Body of pancreas (tissue), 4 donors: ENCODE results near the gene TBK1. TPM values are rescaled to one million over a fixed set of nuclear protein-coding genes. Genes with fewer than 3 reads are reported as not detected.

Experiments used
- ATAC-seq: fragments of 150-250 bp; one replicate; pipeline ENCODE4 v1.9.1; 2016
- DNase-seq, 4 donors: peaks; one replicate each; pipeline ENCODE4 v3.0.0-alpha.2; 2019
- H3K27ac ChIP-seq, 4 donors: fragments of 200-600 bp; sonication (generic); 1 replicate in 3 of 4; 2 replicates in 1 of 4; pipeline versions ENCODE4 v1.5.1 to v1.6.1; 2016 to 2019; ENCODE audit warnings: mild to moderate bottlenecking in 1 of 4, mixed read lengths in 1 of 4, moderate library complexity in 1 of 4
- H3K27me3 ChIP-seq, 2 donors: fragments of 200-600 bp; sonication (generic); one replicate each; pipeline ENCODE4 v1.6.0; 2016; ENCODE audit warnings: mild to moderate bottlenecking in 1 of 2
- H3K36me3 ChIP-seq, 2 donors: fragments of 200-600 bp; sonication (generic); replicated peaks in 1 of 2; 2 replicates each; pipeline ENCODE4 v1.5.1; 2016; ENCODE audit warnings: low read depth in 2 of 2; ENCODE audit not compliant: insufficient read depth in 1 of 2
- H3K4me1 ChIP-seq: fragments of 200-600 bp; sonication (generic); one replicate; pipeline ENCODE4 v1.6.0; 2016
- H3K4me3 ChIP-seq, 2 donors: fragments of 200-600 bp; sonication (generic); 1 replicate in 1 of 2; 2 replicates in 1 of 2; pipeline ENCODE4 v1.5.1; 2016 to 2019
- H3K9me3 ChIP-seq, 3 donors: fragments of 200-600 bp; sonication (generic); 1 replicate in 2 of 3; 2 replicates in 1 of 3; pipeline ENCODE4 v1.5.1; 2016
- POLR2A ChIP-seq, 3 donors: fragments of 450-650 bp; IDR thresholded peaks; one replicate each; pipeline ENCODE4 v1.6.1; 2016; ENCODE audit warnings: antibody characterized with exemption in 3 of 3, mild to moderate bottlenecking in 2 of 3
- WGBS, 2 donors: methylation state at CpG; one replicate each; pipeline ENCODE4 v1.1.5; 2017; 5-methylcytosine and 5-hydroxymethylcytosine counted together
- intact Hi-C: fragments of 100-400 bp; cut with DNase I; formaldehyde crosslinking; loops from one replicate; pipeline ENCODE4 v1.15.1; 2023
- total RNA-seq, 2 donors: library from RNA; depleted of rRNA; stranded (reverse); fragments of >200 nt; gene quantifications; one replicate each; pipeline ENCODE4 v1.1.0, GENCODE V29; 2016
- TF ChIP-seq, protein P1 (sequence below), 7 experiments: fragments of 450-650 bp in 4 of 7; fragments of 200-600 bp in 3 of 7; sonication (generic) in 3 of 7; IDR thresholded peaks; one replicate each; pipeline ENCODE4 v1.5.1; 2016 to 2019; ENCODE audit warnings: antibody characterized with exemption in 7 of 7

Gene TBK1
- total RNA-seq, 2 donors from 2014 or later = 11.2 to 14.8 TPM

DNA sequence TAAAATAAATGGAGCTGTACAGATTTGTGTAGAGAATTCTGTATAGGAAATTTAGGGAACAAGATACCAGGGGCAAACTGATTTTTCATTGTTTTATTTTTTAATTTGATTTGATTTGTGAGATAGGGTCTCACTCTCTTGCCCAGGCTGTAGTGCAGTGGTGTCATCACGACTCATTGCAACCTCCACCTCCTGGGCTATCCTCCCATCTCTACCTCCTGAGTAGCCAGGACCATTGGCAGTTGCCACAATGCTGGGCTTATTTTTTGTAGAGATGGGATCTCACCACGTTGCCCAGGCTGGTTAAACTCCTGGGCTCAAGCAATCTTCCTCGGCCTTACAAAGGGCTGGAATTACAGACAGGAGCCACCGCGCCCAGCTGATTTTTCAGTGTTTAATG is 18.0 kb upstream of the TBK1 start:
- no peak for TF ChIP-seq POLR2A (IDR thresholded peaks at IDR 0.05)
- TF ChIP-seq, protein P1, sequence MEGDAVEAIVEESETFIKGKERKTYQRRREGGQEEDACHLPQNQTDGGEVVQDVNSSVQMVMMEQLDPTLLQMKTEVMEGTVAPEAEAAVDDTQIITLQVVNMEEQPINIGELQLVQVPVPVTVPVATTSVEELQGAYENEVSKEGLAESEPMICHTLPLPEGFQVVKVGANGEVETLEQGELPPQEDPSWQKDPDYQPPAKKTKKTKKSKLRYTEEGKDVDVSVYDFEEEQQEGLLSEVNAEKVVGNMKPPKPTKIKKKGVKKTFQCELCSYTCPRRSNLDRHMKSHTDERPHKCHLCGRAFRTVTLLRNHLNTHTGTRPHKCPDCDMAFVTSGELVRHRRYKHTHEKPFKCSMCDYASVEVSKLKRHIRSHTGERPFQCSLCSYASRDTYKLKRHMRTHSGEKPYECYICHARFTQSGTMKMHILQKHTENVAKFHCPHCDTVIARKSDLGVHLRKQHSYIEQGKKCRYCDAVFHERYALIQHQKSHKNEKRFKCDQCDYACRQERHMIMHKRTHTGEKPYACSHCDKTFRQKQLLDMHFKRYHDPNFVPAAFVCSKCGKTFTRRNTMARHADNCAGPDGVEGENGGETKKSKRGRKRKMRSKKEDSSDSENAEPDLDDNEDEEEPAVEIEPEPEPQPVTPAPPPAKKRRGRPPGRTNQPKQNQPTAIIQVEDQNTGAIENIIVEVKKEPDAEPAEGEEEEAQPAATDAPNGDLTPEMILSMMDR (IDR thresholded peaks at IDR 0.05) = no peak
- no peaks in the 10 kb centered on the region for H3K9me3 ChIP-seq
- DNase-seq (no peak), ATAC-seq (no peak)
- intact Hi-C loops = no loop called here
- H3K36me3 ChIP-seq = peaks cover 0 to 22% of the 10 kb centered on the region in 2 donors
- no peak overlapping the region for H3K4me3 ChIP-seq
- H3K27me3 ChIP-seq = no peaks in the 10 kb centered on the region
- H3K27ac ChIP-seq = no peak overlapping the region
- 88 to 91% methylated on average over 5 of the region's 5 CpGs for WGBS, 2 donors
- H3K4me1 ChIP-seq = no peaks in the 10 kb centered on the region

DNA sequence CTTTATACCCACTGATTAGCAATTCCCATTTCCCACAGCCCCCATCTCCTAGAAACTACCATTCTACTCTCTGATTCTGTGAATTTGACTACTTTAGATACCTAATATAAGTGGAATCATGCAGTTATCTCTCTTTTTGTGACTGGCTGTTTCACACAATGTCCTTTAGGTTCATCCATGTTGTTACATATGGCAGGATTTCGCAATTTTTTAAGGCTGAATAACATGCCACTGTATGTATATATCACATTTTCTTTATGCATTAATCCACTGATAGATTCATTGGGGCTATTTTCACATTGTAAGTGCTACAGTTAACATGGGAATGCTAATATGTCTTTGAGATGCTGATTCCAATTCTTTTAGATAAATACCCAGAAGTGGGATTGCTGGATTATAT is 11.8 kb upstream of the TBK1 start:
- H3K9me3 ChIP-seq = no peaks in the 10 kb centered on the region
- no peaks in the 10 kb centered on the region for H3K4me1 ChIP-seq
- TF ChIP-seq POLR2A (IDR thresholded peaks at IDR 0.05) = no peak
- TF ChIP-seq, protein P1 (IDR thresholded peaks at IDR 0.05) = no peak
- DNase-seq (no peak), ATAC-seq (no peak)
- intact Hi-C loops = no loop called here
- no peak overlapping the region for H3K4me3 ChIP-seq
- no peaks in the 10 kb centered on the region for H3K27me3 ChIP-seq
- H3K27ac ChIP-seq = no peak overlapping the region
- H3K36me3 ChIP-seq = peaks cover 0 to 16% of the 10 kb centered on the region in 2 donors
- WGBS, 2 donors = 91 to 96% methylated on average over 1 of the region's 1 CpG

DNA sequence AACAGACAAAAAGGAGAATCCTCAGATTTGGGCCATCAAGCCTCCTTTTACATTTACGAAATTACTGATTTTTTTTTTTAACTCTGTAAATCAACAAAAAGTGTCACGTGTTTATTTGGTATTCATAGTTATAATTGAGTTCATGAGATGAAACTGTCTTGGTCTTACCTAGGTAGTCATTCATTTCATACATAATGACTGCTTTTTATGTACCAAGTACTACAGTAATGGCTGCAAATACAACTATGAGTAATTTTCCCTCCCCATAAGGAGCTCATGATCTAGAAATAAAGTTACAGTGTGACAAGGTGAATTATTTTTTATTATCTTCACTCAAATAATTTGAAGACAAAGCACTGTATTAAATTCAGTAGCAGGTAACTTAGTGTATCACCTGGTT is 6.4 kb upstream of the TBK1 start:
- TF ChIP-seq, protein P1 (IDR thresholded peaks at IDR 0.05) = no peak
- no peak for TF ChIP-seq POLR2A (IDR thresholded peaks at IDR 0.05)
- ATAC-seq (no peak), DNase-seq (no peak)
- H3K27me3 ChIP-seq = no peaks in the 10 kb centered on the region
- intact Hi-C loops = no loop called here
- 84 to 91% methylated on average over 2 of the region's 2 CpGs for WGBS, 2 donors
- no peak overlapping the region for H3K4me3 ChIP-seq
- no peak overlapping the region for H3K27ac ChIP-seq
- no peaks in the 10 kb centered on the region for H3K4me1 ChIP-seq
- peaks cover 0 to 28% of the 10 kb centered on the region in 2 donors for H3K36me3 ChIP-seq
- no peaks in the 10 kb centered on the region for H3K9me3 ChIP-seq

DNA sequence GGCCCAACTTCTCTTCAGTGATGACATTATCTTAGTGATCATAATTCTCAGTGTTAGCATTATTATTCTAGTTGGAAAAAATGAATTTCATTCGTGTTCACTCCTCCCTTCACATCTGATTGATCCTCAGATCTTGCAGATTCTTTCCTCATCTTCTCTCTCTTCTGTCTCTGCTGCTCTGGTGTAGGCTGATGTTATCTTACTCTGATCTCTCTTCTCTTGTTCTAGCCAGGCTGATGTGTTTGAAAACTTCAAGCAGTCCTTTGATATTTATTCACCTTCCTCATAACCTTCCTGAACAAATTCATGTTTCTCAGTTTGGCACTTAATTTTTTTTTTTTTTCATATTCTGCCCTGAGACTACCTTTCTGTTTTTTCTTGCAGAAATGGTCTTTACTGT is 5.6 kb upstream of the TBK1 start:
- 54 to 87% methylated on average over 1 of the region's 1 CpG for WGBS, 2 donors
- no peak overlapping the region for H3K4me3 ChIP-seq
- no peak for DNase-seq
- H3K4me1 ChIP-seq = peaks cover 7% of the 10 kb centered on the region
- H3K9me3 ChIP-seq = no peaks in the 10 kb centered on the region
- ATAC-seq = no peak
- no peak overlapping the region for H3K27ac ChIP-seq
- H3K36me3 ChIP-seq = peaks cover 0 to 28% of the 10 kb centered on the region in 2 donors
- H3K27me3 ChIP-seq = no peaks in the 10 kb centered on the region
- TF ChIP-seq, protein P1 (IDR thresholded peaks at IDR 0.05) = no peak
- no peak for TF ChIP-seq POLR2A (IDR thresholded peaks at IDR 0.05)
- intact Hi-C loops = no loop called here

DNA sequence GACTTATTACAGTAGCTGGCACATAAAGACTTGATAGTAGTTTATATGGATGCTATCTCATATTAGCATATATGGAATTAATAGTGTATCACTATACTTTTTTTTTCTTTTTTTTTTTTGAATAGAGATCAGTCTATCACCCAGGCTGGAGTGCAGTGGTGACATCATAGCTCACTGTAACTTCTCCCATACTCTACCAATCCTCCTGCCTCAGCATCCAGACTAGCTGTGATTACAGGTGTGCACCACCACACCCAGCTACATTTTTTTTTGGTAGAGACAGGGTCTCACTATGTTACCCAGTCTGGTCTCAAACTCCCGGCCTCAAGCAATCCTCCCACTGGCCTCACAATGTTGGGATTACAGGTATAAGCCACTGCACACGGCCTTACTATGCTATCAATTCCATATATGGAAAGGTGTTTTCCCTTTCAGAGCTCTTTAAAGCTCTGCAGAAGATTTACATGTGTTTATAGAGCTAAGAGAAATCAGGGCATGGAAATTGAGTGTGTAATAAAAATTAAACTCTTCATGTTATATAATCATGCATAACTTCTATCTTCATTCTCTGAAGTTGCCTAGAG is 1.8 kb upstream of the TBK1 start:
- 81 to 85% methylated on average over 2 of the region's 2 CpGs for WGBS, 2 donors
- no peak for ATAC-seq

More for the DNA sequence above, 1.8 kb upstream of the TBK1 start:
- no peak for TF ChIP-seq POLR2A (IDR thresholded peaks at IDR 0.05)
- TF ChIP-seq, protein P1 (IDR thresholded peaks at IDR 0.05) = no peak
- Histone ChIP-seq H3K27ac (no peak overlapping the region), H3K27me3 (no peaks in the 10 kb centered on the region), H3K4me1 (peaks cover 8% of the 10 kb centered on the region), H3K4me3 (no peak overlapping the region), H3K9me3 (no peaks in the 10 kb centered on the region), H3K36me3 (peaks cover 0 to 19% of the 10 kb centered on the region in 2 donors)
- intact Hi-C loops = no loop called here
- DNase-seq = no peak
